ENCODE data around the gene ZNF516. TPM values are rescaled to one million over a fixed set of nuclear protein-coding genes. Genes with fewer than 3 reads are reported as not detected.

The ZNF516 gene
- total and polyA plus RNA-seq, 2 of the 4 experiments (the other 2 are of a cell fraction) = 7.9 to 16.9 TPM

GRCh38 chr18:76486038-76486437, 9.0 kb downstream of the ZNF516 start:
- no peak overlapping the region for H3K23ac ChIP-seq (ENCODE audit: low read depth, low read length)
- H3K27me3 ChIP-seq (ENCODE audit: control insufficient read depth, insufficient read depth, low read length) = no peaks in the 10 kb centered on the region
- H2AK5ac ChIP-seq (ENCODE audit: low read depth, low read length) = no peak overlapping the region
- ChIA-PET CTCF (interaction anchor here (1.4 kb wide), 1 partner anchor 11 kb away, joined by 4 read pairs; no protein-coding TSS in a partner anchor), POLR2A (ENCODE audit: unreplicated experiment) (no interaction called here)
- H4K8ac ChIP-seq (ENCODE audit: low read depth in 2 of 2, low read length in 2 of 2) = no peak overlapping the region
- WGBS, 2 experiments (ENCODE audit: extremely low coverage in 2 of 2, insufficient read length in 1 of 2) = no CpG with 5 or more reads among the region's 3 CpGs
- no peaks in the 10 kb centered on the region for H3K9me3 ChIP-seq (ENCODE audit: control insufficient read depth, insufficient read depth, low read length)
- in situ Hi-C loops (cut with MboI; ENCODE audit: low sequenced_read_pairs) = no loop called here
- peaks cover 20% of the 10 kb centered on the region for H3K9me1 ChIP-seq (ENCODE audit: insufficient read depth, low read length)
- peaks cover 7% of the 10 kb centered on the region; the same call in 1 of the 2 replicates for H3K36me3 ChIP-seq (ENCODE audit: control insufficient read depth, insufficient read depth, low read length)
- no peak overlapping the region for H3K18ac ChIP-seq (ENCODE audit: low read depth, low read length)
- 0 out of 2 replicates have a peak overlapping the region, but pooled peaks have one; percentile 6 for H3K4me2 ChIP-seq (ENCODE audit: low read depth, low read length)
- intact Hi-C loops (cut with micrococcal nuclease) = no loop called here
- no peak overlapping the region for H3K4me3 ChIP-seq (ENCODE audit: insufficient read depth, low read depth, low read length)
- H3K9ac ChIP-seq (ENCODE audit: low read depth, low read length) = no peak overlapping the region
- peaks cover 21 to 89% of the 10 kb centered on the region in 2 experiments for H3K79me1 ChIP-seq (ENCODE audit: low read depth in 1 of 2, low read length in 2 of 2)
- ATAC-seq (ENCODE audit: low read depth) (no peak), DNase-seq (no peak)
- H3K27ac ChIP-seq (ENCODE audit: insufficient read depth, low read length) = no peak overlapping the region
- peaks cover 19% of the 10 kb centered on the region for H3K4me1 ChIP-seq (ENCODE audit: control insufficient read depth, insufficient read depth, low read length)
- H4K20me1 ChIP-seq (ENCODE audit: insufficient read depth, low read length) = peaks cover 86% of the 10 kb centered on the region
- no peak overlapping the region for H2BK120ac ChIP-seq (ENCODE audit: low read depth, low read length)
- H4K91ac ChIP-seq (ENCODE audit: insufficient read depth, low read depth, low read length) = no peak overlapping the region
- H3K14ac ChIP-seq (replicated peaks; ENCODE audit: low read depth, low read length) = no peak overlapping the region
- H2BK20ac ChIP-seq (ENCODE audit: low read depth, low read length) = no peak overlapping the region
- H2BK5ac ChIP-seq (ENCODE audit: low read depth, low read length, poor library complexity, severe bottlenecking) = no peak overlapping the region
- no peak overlapping the region for H3K56ac ChIP-seq (ENCODE audit: extremely low read depth, insufficient read depth, low read length)
- no peak overlapping the region for H2BK15ac ChIP-seq (ENCODE audit: low read depth, low read length)
- H2AFZ ChIP-seq (replicated peaks; ENCODE audit: low read length, poor library complexity) = no peak overlapping the region
- dilution Hi-C loops (cut with HindIII; ENCODE audit: low sequenced_read_pairs, unreplicated experiment) = no loop called here
- no TSS peak for BruUV-seq (replicated peaks)
- H3K4ac ChIP-seq (ENCODE audit: low read depth, low read length) = no peak overlapping the region
- H2AK9ac ChIP-seq (replicated peaks; ENCODE audit: low read depth, low read length, poor library complexity) = no peak overlapping the region
- H4K5ac ChIP-seq (ENCODE audit: low read depth, low read length) = no peak overlapping the region
- TF ChIP-seq CEBPB (IDR thresholded peaks at IDR 0.05; ENCODE audit: low read depth, low read length) (no peak), MAZ (IDR thresholded peaks at IDR 0.05; ENCODE audit: borderline replicate concordance, low read depth, low read length) (no peak), NFE2L2 (IDR thresholded peaks at IDR 0.05; ENCODE audit: low read depth, low read length) (no peak), RCOR1 (IDR thresholded peaks at IDR 0.05; ENCODE audit: insufficient replicate concordance, low read length) (no peak), CHD1 (IDR thresholded peaks at IDR 0.05; ENCODE audit: low read depth, low read length) (no peak), FOS (IDR thresholded peaks at IDR 0.05; ENCODE audit: low read depth, low read length) (no peak), POLR2A (IDR thresholded peaks at IDR 0.05; ENCODE audit: low read depth, low read length) (no peak), CTCF (conservative IDR thresholded peaks at IDR 0.05; ENCODE audit: low read depth, low read length) (no peak), BHLHE40 (IDR thresholded peaks at IDR 0.05; ENCODE audit: low read depth, low read length) (no peak), MAFK (IDR thresholded peaks at IDR 0.05; ENCODE audit: low read depth, low read length) (no peak), MXI1 (IDR thresholded peaks at IDR 0.05; ENCODE audit: borderline replicate concordance, low read depth, low read length) (no peak), USF2 (IDR thresholded peaks at IDR 0.05; ENCODE audit: low read depth, low read length) (no peak), ELK1 (IDR thresholded peaks at IDR 0.05; ENCODE audit: borderline replicate concordance, low read depth, low read length) (no peak), RAD21 (IDR thresholded peaks at IDR 0.05; ENCODE audit: low read length) (no peak), SMC3 (IDR thresholded peaks at IDR 0.05; ENCODE audit: low read depth, low read length) (no peak), RFX5 (IDR thresholded peaks at IDR 0.05; ENCODE audit: low read depth, low read length) (no peak)
